Activated T-helper 17 cell treated with anti-CD3 and anti-CD28 coated beads, Interleukin-2, amount 50 U/mL, for 72 hours (primary cell): ENCODE data around the gene ENOX1. TPM values are rescaled to one million over a fixed set of nuclear protein-coding genes. Genes with fewer than 3 reads are reported as not detected.

Experiments
- ATAC-seq: fragments of 150-1000 bp; cut with Tn5 transposase; replicated peaks from 2 replicates; pipeline ENCODE4 v1.10.0; 2021; ENCODE audit warnings: mild to moderate bottlenecking, moderate library complexity
- H3K27ac Mint-ChIP-seq: one replicate; pipeline ENCODE4 v1.8.0; 2022; ENCODE audit warnings: mixed read lengths
- H3K27me3 Mint-ChIP-seq: one replicate; pipeline ENCODE4 v1.8.0; 2022; ENCODE audit warnings: mixed read lengths
- H3K36me3 Mint-ChIP-seq: one replicate; pipeline ENCODE4 v1.8.0; 2022; ENCODE audit warnings: low read depth, mild to moderate bottlenecking, mixed read lengths
- H3K4me1 Mint-ChIP-seq: one replicate; pipeline ENCODE4 v1.8.0; 2022; ENCODE audit warnings: mixed read lengths
- H3K4me3 Mint-ChIP-seq: one replicate; pipeline ENCODE4 v1.8.0; 2022; ENCODE audit warnings: mild to moderate bottlenecking, mixed read lengths
- H3K9me3 Mint-ChIP-seq: one replicate; pipeline ENCODE4 v1.8.0; 2022; ENCODE audit warnings: mixed read lengths
- total RNA-seq, 2 donors: library from RNA; stranded (reverse); gene quantifications; one replicate each; pipeline ENCODE4 v1.2.3, GENCODE V29; 2022

The ENOX1 gene
- total RNA-seq, 2 donors from 2014 or later: 1.7 TPM; not detected in 1

GRCh38 chr13:43596924-43597598 lies 189.7 kb downstream of the ENOX1 start:
- no peak overlapping the region for H3K27ac Mint-ChIP-seq
- H3K4me1 Mint-ChIP-seq: no peaks in the 10 kb centered on the region
- no peaks in the 10 kb centered on the region for H3K36me3 Mint-ChIP-seq

GRCh38 chr13:43596006-43596405 lies 190.8 kb downstream of the ENOX1 start:
- H3K9me3 Mint-ChIP-seq: no peaks in the 10 kb centered on the region
- no peak overlapping the region for H3K27ac Mint-ChIP-seq
- no peak overlapping the region for H3K4me3 Mint-ChIP-seq
- peaks cover 2% of the 10 kb centered on the region for H3K27me3 Mint-ChIP-seq
- no peaks in the 10 kb centered on the region for H3K36me3 Mint-ChIP-seq
- H3K4me1 Mint-ChIP-seq: no peaks in the 10 kb centered on the region
- no peak for ATAC-seq

More at GRCh38 chr13:43596924-43597598, 189.7 kb downstream of the ENOX1 start:
- Mint-ChIP-seq H3K27me3 (peaks cover 3% of the 10 kb centered on the region), H3K4me3 (no peak overlapping the region), H3K9me3 (no peaks in the 10 kb centered on the region)
- ATAC-seq: peak; percentile 78

- Mint-ChIP-seq H3K9me3 (no peaks in the 10 kb centered on the region), H3K27me3 (peaks cover 3% of the 10 kb centered on the region), H3K36me3 (no peaks in the 10 kb centered on the region), H3K4me3 (no peak overlapping the region), H3K27ac (no peak overlapping the region), H3K4me1 (no peaks in the 10 kb centered on the region)
- no peak for ATAC-seq
Measured at GRCh38 chr13:43587376-43587775, 199.4 kb downstream of the ENOX1 start.

GRCh38 chr13:43584751-43585150 lies 202.0 kb downstream of the ENOX1 start:
- ATAC-seq: no peak
- no peak overlapping the region for H3K27ac Mint-ChIP-seq
- H3K36me3 Mint-ChIP-seq: no peaks in the 10 kb centered on the region
- H3K27me3 Mint-ChIP-seq: peaks cover 7% of the 10 kb centered on the region
- H3K4me3 Mint-ChIP-seq: no peak overlapping the region
- H3K4me1 Mint-ChIP-seq: no peaks in the 10 kb centered on the region
- H3K9me3 Mint-ChIP-seq: no peaks in the 10 kb centered on the region

- H3K4me1 Mint-ChIP-seq: no peaks in the 10 kb centered on the region
Measured at GRCh38 chr13:43583321-43583720, 203.5 kb downstream of the ENOX1 start.

GRCh38 chr13:43580280-43580679 lies 206.5 kb downstream of the ENOX1 start:
- Mint-ChIP-seq H3K4me1 (no peaks in the 10 kb centered on the region), H3K4me3 (no peak overlapping the region), H3K27me3 (peaks cover 16% of the 10 kb centered on the region), H3K36me3 (no peaks in the 10 kb centered on the region), H3K9me3 (no peaks in the 10 kb centered on the region), H3K27ac (no peak overlapping the region)
- no peak for ATAC-seq

More at GRCh38 chr13:43583321-43583720, 203.5 kb downstream of the ENOX1 start:
- peaks cover 12% of the 10 kb centered on the region for H3K27me3 Mint-ChIP-seq
- ATAC-seq: no peak
- no peaks in the 10 kb centered on the region for H3K9me3 Mint-ChIP-seq
- no peaks in the 10 kb centered on the region for H3K36me3 Mint-ChIP-seq
- H3K4me3 Mint-ChIP-seq: no peak overlapping the region
- no peak overlapping the region for H3K27ac Mint-ChIP-seq

GRCh38 chr13:43579321-43579720 lies 207.5 kb downstream of the ENOX1 start:
- Mint-ChIP-seq H3K36me3 (no peaks in the 10 kb centered on the region), H3K4me1 (no peaks in the 10 kb centered on the region), H3K4me3 (no peak overlapping the region), H3K27ac (no peak overlapping the region), H3K27me3 (peaks cover 20% of the 10 kb centered on the region), H3K9me3 (no peaks in the 10 kb centered on the region)
- no peak for ATAC-seq

- H3K36me3 Mint-ChIP-seq: no peaks in the 10 kb centered on the region
- peaks cover 24% of the 10 kb centered on the region for H3K27me3 Mint-ChIP-seq
- H3K4me3 Mint-ChIP-seq: no peak overlapping the region
- no peaks in the 10 kb centered on the region for H3K9me3 Mint-ChIP-seq
- no peak overlapping the region for H3K27ac Mint-ChIP-seq
- H3K4me1 Mint-ChIP-seq: no peaks in the 10 kb centered on the region
- ATAC-seq: peak; percentile 24
Measured at GRCh38 chr13:43574605-43575004, 212.2 kb downstream of the ENOX1 start.

- Mint-ChIP-seq H3K4me1 (no peaks in the 10 kb centered on the region), H3K4me3 (no peak overlapping the region), H3K27me3 (peaks cover 27% of the 10 kb centered on the region), H3K36me3 (no peaks in the 10 kb centered on the region), H3K9me3 (no peaks in the 10 kb centered on the region), H3K27ac (no peak overlapping the region)
- peak; percentile 23 for ATAC-seq
Measured at GRCh38 chr13:43573802-43574514, 212.8 kb downstream of the ENOX1 start.

GRCh38 chr13:43573361-43573740 lies 213.4 kb downstream of the ENOX1 start:
- H3K36me3 Mint-ChIP-seq: no peaks in the 10 kb centered on the region
- no peak for ATAC-seq
- no peaks in the 10 kb centered on the region for H3K9me3 Mint-ChIP-seq
- no peak overlapping the region for H3K4me3 Mint-ChIP-seq
- H3K4me1 Mint-ChIP-seq: no peaks in the 10 kb centered on the region
- H3K27ac Mint-ChIP-seq: no peak overlapping the region
- H3K27me3 Mint-ChIP-seq: peaks cover 27% of the 10 kb centered on the region

GRCh38 chr13:43572656-43573360 lies 214.0 kb downstream of the ENOX1 start:
- Mint-ChIP-seq H3K27me3 (peaks cover 25% of the 10 kb centered on the region), H3K27ac (no peak overlapping the region), H3K36me3 (no peaks in the 10 kb centered on the region), H3K9me3 (no peaks in the 10 kb centered on the region), H3K4me1 (no peaks in the 10 kb centered on the region), H3K4me3 (no peak overlapping the region)
- no peak for ATAC-seq

GRCh38 chr13:43569658-43570057 lies 217.1 kb downstream of the ENOX1 start:
- Mint-ChIP-seq H3K4me1 (no peaks in the 10 kb centered on the region), H3K9me3 (no peaks in the 10 kb centered on the region), H3K36me3 (no peaks in the 10 kb centered on the region), H3K27me3 (peaks cover 20% of the 10 kb centered on the region), H3K27ac (no peak overlapping the region), H3K4me3 (no peak overlapping the region)
- ATAC-seq: no peak

GRCh38 chr13:43567608-43568007 lies 219.2 kb downstream of the ENOX1 start:
- H3K36me3 Mint-ChIP-seq: no peaks in the 10 kb centered on the region
- peaks cover 14% of the 10 kb centered on the region for H3K27me3 Mint-ChIP-seq

GRCh38 chr13:43564952-43565351 lies 221.8 kb downstream of the ENOX1 start:
- no peak for ATAC-seq
- no peak overlapping the region for H3K4me3 Mint-ChIP-seq
- H3K4me1 Mint-ChIP-seq: no peaks in the 10 kb centered on the region
- peaks cover 8% of the 10 kb centered on the region for H3K27me3 Mint-ChIP-seq
- H3K9me3 Mint-ChIP-seq: no peaks in the 10 kb centered on the region
- H3K36me3 Mint-ChIP-seq: no peaks in the 10 kb centered on the region
- H3K27ac Mint-ChIP-seq: no peak overlapping the region

More at GRCh38 chr13:43567608-43568007, 219.2 kb downstream of the ENOX1 start:
- Mint-ChIP-seq H3K9me3 (no peaks in the 10 kb centered on the region), H3K27ac (no peak overlapping the region), H3K4me1 (no peaks in the 10 kb centered on the region), H3K4me3 (no peak overlapping the region)
- no peak for ATAC-seq

- Mint-ChIP-seq H3K27me3 (no peaks in the 10 kb centered on the region), H3K9me3 (no peaks in the 10 kb centered on the region), H3K36me3 (no peaks in the 10 kb centered on the region), H3K27ac (no peak overlapping the region), H3K4me1 (no peaks in the 10 kb centered on the region), H3K4me3 (no peak overlapping the region)
- ATAC-seq: no peak
Measured at GRCh38 chr13:43561081-43561480, 225.7 kb downstream of the ENOX1 start.
